Astrocyte of the spinal cord (primary cell): Measurements from ENCODE around the gene SGMS1.

ENCODE experiments used
- DNase-seq: peaks from one replicate; pipeline ENCODE4 v3.0.0; 2011; ENCODE audit warnings: low read depth, low spot score
- H3K4me3 ChIP-seq: 2 replicates; pipeline ENCODE4 v1.5.1; 2011; ENCODE audit warnings: low read depth, mild to moderate bottlenecking, low read length, moderate library complexity
- CTCF ChIP-seq: IDR thresholded peaks from 2 replicates; pipeline ENCODE4 v1.5.1; 2012; ENCODE audit warnings: low read depth, mild to moderate bottlenecking, low read length, inconsistent platforms
- in situ Hi-C: cut with HindIII; loops from 2 replicates; pipeline ENCODE4 v1.10.0; 2017; ENCODE audit warnings: low sequenced_read_pairs

The SGMS1 gene

GRCh38 chr10:50350366-50350765 lies 273.4 kb downstream of the SGMS1 start:
- TF ChIP-seq CTCF, result no peak
- no peak overlapping the region for H3K4me3 ChIP-seq
- no peak for DNase-seq
- in situ Hi-C loops, result no loop called here

GRCh38 chr10:50349554-50349953 lies 274.2 kb downstream of the SGMS1 start:
- TF ChIP-seq CTCF, result no peak
- no peak overlapping the region for H3K4me3 ChIP-seq
- in situ Hi-C loops, result no loop called here
- no peak for DNase-seq

GRCh38 chr10:50347394-50347802 lies 276.4 kb downstream of the SGMS1 start:
- in situ Hi-C loops, result no loop called here
- no peak overlapping the region for H3K4me3 ChIP-seq
- no peak for TF ChIP-seq CTCF
- no peak for DNase-seq

GRCh38 chr10:50346942-50347341 lies 276.8 kb downstream of the SGMS1 start:
- in situ Hi-C loops, result no loop called here
- DNase-seq, result no peak
- H3K4me3 ChIP-seq, result no peak overlapping the region
- no peak for TF ChIP-seq CTCF

GRCh38 chr10:50345545-50345944 lies 278.2 kb downstream of the SGMS1 start:
- no peak overlapping the region for H3K4me3 ChIP-seq
- DNase-seq, result no peak
- in situ Hi-C loops, result no loop called here
- no peak for TF ChIP-seq CTCF

GRCh38 chr10:50343702-50344331 lies 279.9 kb downstream of the SGMS1 start:
- no peak for DNase-seq
- TF ChIP-seq CTCF, result no peak
- in situ Hi-C loops, result no loop called here
- H3K4me3 ChIP-seq, result no peak overlapping the region

- no peak for TF ChIP-seq CTCF
- H3K4me3 ChIP-seq, result no peak overlapping the region
- in situ Hi-C loops, result no loop called here
- DNase-seq, result no peak
Measured at GRCh38 chr10:50341987-50342386, 281.8 kb downstream of the SGMS1 start.
